Mesenchymal stem cell (in vitro differentiated cells and primary cell): Measurements from ENCODE around the gene PERCC1.

Experiments used
- DNase-seq: peaks from one replicate; pipeline ENCODE4 v3.0.0-alpha.2; 2013
- H2AFZ ChIP-seq: one replicate; pipeline ENCODE4 v1.6.1; 2013; ENCODE audit warnings: low read depth, mild to moderate bottlenecking, control low read depth, inconsistent platforms, low read length, moderate library complexity
- H2AK5ac ChIP-seq: 2 replicates; pipeline ENCODE4 v1.6.1; 2013; ENCODE audit warnings: low read length, moderate library complexity, mild to moderate bottlenecking, inconsistent platforms; ENCODE audit not compliant: severe bottlenecking
- H2BK120ac ChIP-seq: one replicate; pipeline ENCODE4 v1.6.1; 2013; ENCODE audit warnings: low read depth, mild to moderate bottlenecking, inconsistent platforms, low read length, moderate library complexity
- H2BK12ac ChIP-seq, 2 experiments: one replicate each; pipeline ENCODE4 v1.6.1; 2013; ENCODE audit warnings: inconsistent platforms in 2 of 2, low read length in 2 of 2, mild to moderate bottlenecking in 2 of 2, moderate library complexity in 2 of 2, control low read depth in 1 of 2
- H2BK15ac ChIP-seq: one replicate; pipeline ENCODE4 v1.6.1; 2013; ENCODE audit warnings: mild to moderate bottlenecking, low read depth, inconsistent platforms; ENCODE audit not compliant: poor library complexity, severe bottlenecking
- H2BK5ac ChIP-seq: 2 replicates; pipeline ENCODE4 v1.6.1; 2013; ENCODE audit warnings: low read depth, mild to moderate bottlenecking, low read length, control low read depth, inconsistent platforms; ENCODE audit not compliant: poor library complexity, severe bottlenecking
- H3K14ac ChIP-seq, 2 experiments: one replicate each; pipeline ENCODE4 v1.6.1; 2013; ENCODE audit warnings: inconsistent platforms in 2 of 2, low read length in 2 of 2, control low read depth in 1 of 2, mild to moderate bottlenecking in 1 of 2, moderate library complexity in 1 of 2
- H3K18ac ChIP-seq, 2 experiments: one replicate each; pipeline ENCODE4 v1.6.1; 2013; ENCODE audit warnings: inconsistent platforms in 2 of 2, low read length in 2 of 2, control low read depth in 1 of 2, low read depth in 1 of 2, mild to moderate bottlenecking in 1 of 2
- H3K23ac ChIP-seq, 2 experiments: one replicate each; pipeline ENCODE4 v1.6.1; 2013; ENCODE audit warnings: inconsistent platforms in 2 of 2, low read length in 2 of 2, mild to moderate bottlenecking in 2 of 2, moderate library complexity in 2 of 2, control low read depth in 1 of 2
- H3K27ac ChIP-seq: 2 replicates; pipeline ENCODE4 v1.5.1; 2013; ENCODE audit warnings: mild to moderate bottlenecking, moderate library complexity, low read length, control low read depth, inconsistent platforms; ENCODE audit not compliant: poor library complexity, severe bottlenecking
- H3K27me3 ChIP-seq, 2 experiments: 2 replicates each; pipeline versions ENCODE4 v1.6.1 to v1.7.0; 2013; ENCODE audit warnings: low read length in 2 of 2, mild to moderate bottlenecking in 2 of 2, moderate library complexity in 2 of 2, control low read depth in 1 of 2, inconsistent platforms in 1 of 2; ENCODE audit not compliant: control insufficient read depth in 1 of 2, insufficient read depth in 1 of 2
- H3K36me3 ChIP-seq, 2 experiments: 2 replicates each; pipeline versions ENCODE4 v1.6.1 to v1.7.0; 2013; ENCODE audit warnings: low read length in 2 of 2, control low read depth in 1 of 2, inconsistent platforms in 1 of 2, low read depth in 1 of 2, mild to moderate bottlenecking in 1 of 2; ENCODE audit not compliant: insufficient read depth in 2 of 2, control insufficient read depth in 1 of 2
- H3K4ac ChIP-seq, 2 experiments: one replicate each; pipeline ENCODE4 v1.6.1; 2013; ENCODE audit warnings: inconsistent platforms in 2 of 2, low read length in 2 of 2, mild to moderate bottlenecking in 2 of 2, moderate library complexity in 2 of 2, control low read depth in 1 of 2, low read depth in 1 of 2
- H3K4me1 ChIP-seq: 2 replicates; pipeline ENCODE4 v1.6.1; 2013; ENCODE audit warnings: low read depth, low read length, control low read depth; ENCODE audit not compliant: control insufficient read depth, insufficient read depth
- H3K4me2 ChIP-seq: 2 replicates; pipeline ENCODE4 v1.6.1; 2013; ENCODE audit warnings: low read length, mild to moderate bottlenecking, inconsistent platforms; ENCODE audit not compliant: poor library complexity, severe bottlenecking
- H3K4me3 ChIP-seq, 2 experiments: 2 replicates each; pipeline versions ENCODE4 v1.5.1 to v1.7.0; 2013; ENCODE audit warnings: low read length in 2 of 2, mild to moderate bottlenecking in 2 of 2, control low read depth in 1 of 2, low read depth in 1 of 2; ENCODE audit not compliant: insufficient read depth in 1 of 2
- H3K79me1 ChIP-seq: replicated peaks from 2 replicates; pipeline ENCODE4 v1.6.1; 2013; ENCODE audit warnings: mild to moderate bottlenecking, control low read depth, low read length, inconsistent platforms; ENCODE audit not compliant: poor library complexity, severe bottlenecking
- H3K9ac ChIP-seq: 2 replicates; pipeline ENCODE4 v1.7.0; 2013; ENCODE audit warnings: mild to moderate bottlenecking, low read length, moderate library complexity
- H3K9me3 ChIP-seq: 2 replicates; pipeline ENCODE4 v1.7.0; 2013; ENCODE audit warnings: mild to moderate bottlenecking, low read length; ENCODE audit not compliant: control insufficient read depth
- H4K8ac ChIP-seq: one replicate; pipeline ENCODE4 v1.6.1; 2013; ENCODE audit warnings: inconsistent platforms, mild to moderate bottlenecking, low read length, moderate library complexity
- H4K91ac ChIP-seq: one replicate; pipeline ENCODE4 v1.6.1; 2013; ENCODE audit warnings: mild to moderate bottlenecking, low read length, inconsistent platforms
- WGBS: methylation state at CpG from one replicate; pipeline ENCODE4 v1.1.7; 2013; ENCODE audit warnings: mixed read lengths; 5-methylcytosine and 5-hydroxymethylcytosine counted together

Gene PERCC1

DNA sequence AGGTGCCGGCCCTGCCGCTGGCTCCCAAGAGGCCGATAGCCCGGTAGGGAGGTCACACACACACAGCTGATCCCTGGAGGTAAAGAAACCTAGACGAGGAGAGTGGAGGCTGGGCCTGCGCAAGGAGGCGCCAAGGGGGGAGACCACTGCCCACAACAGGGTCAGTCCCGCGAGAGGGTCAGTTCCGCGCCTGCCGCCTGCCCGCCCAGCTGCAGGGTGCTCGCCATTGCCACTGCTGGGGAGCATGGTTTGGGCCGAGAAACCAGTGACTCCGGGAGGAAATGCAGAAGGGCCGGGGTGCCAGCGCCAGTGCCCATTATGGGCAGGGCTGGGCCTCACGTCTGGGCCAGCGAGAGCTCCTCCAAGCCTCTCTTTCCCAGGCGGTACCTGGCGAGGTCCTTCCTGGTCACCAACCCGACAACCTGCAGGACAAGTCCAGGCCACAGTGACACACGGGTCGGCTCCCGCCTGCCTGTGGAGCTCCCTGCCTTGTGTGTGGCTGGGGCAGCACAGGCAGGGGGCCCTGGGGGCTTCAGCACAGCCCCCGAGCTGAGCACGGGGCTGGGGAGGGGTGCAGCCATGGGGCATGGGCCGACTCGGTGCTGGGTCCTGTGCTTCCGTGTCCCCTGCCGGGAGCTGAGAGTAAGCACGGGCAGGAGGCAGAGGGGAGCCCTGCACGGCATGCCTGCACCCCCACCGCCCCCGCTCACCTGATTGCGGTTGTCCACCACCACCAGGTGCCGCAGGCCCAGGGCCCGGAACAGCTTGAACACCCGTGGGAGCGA is 15.6 kb downstream of the PERCC1 start:
- no peak overlapping the region for H3K27ac ChIP-seq
- H4K8ac ChIP-seq = no peak overlapping the region
- H2BK5ac ChIP-seq = no peak overlapping the region
- no peak overlapping the region for H2BK15ac ChIP-seq
- H3K4me1 ChIP-seq = no peaks in the 10 kb centered on the region
- no peak overlapping the region for H4K91ac ChIP-seq
- no peak overlapping the region for H2AK5ac ChIP-seq
- peaks cover 43 to 69% of the 10 kb centered on the region in 2 experiments for H3K36me3 ChIP-seq
- H3K23ac ChIP-seq = no peak overlapping the region
- no peak overlapping the region for H3K4me2 ChIP-seq
- no peak for DNase-seq
- no peak overlapping the region for H3K18ac ChIP-seq
- no peak overlapping the region for H3K14ac ChIP-seq
- H2BK120ac ChIP-seq = no peak overlapping the region
- H3K4me3 ChIP-seq = no peak overlapping the region
- no peak overlapping the region for H2AFZ ChIP-seq
- H3K27me3 ChIP-seq = no peaks in the 10 kb centered on the region
- no peak overlapping the region for H3K4ac ChIP-seq
- H2BK12ac ChIP-seq = no peak overlapping the region
- no peak overlapping the region for H3K9ac ChIP-seq
- 94% methylated on average over 41 of the region's 41 CpGs for WGBS
- no peaks in the 10 kb centered on the region for H3K9me3 ChIP-seq
- H3K79me1 ChIP-seq = peaks cover 3% of the 10 kb centered on the region

DNA sequence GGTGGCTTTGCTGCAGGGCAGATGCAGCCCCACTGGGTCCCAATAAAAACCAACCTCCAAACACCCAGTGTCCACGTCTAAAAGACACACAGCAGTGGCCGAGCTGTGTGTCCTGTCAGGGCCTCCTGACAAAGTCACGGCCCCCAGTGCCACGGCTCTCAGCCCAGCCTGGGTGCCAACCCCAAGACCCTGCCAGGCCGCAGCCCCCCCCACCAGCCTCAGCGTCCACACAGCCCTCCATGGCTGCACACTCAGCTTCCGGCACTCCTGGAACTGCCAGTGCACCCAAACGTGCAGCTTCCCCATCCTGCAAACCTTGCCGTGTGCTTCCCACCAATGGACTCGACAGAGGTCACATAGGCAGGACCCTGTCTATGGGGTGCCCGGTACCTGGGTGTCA is 17.1 kb downstream of the PERCC1 start:
- no peak overlapping the region for H3K23ac ChIP-seq
- H2BK12ac ChIP-seq = no peak overlapping the region
- H3K36me3 ChIP-seq = peaks cover 57 to 83% of the 10 kb centered on the region in 2 experiments
- H3K79me1 ChIP-seq = peaks cover 3% of the 10 kb centered on the region
- H3K14ac ChIP-seq = no peak overlapping the region
- no peak overlapping the region for H3K4me3 ChIP-seq
- no peak overlapping the region for H3K4ac ChIP-seq
- no peak overlapping the region for H2BK5ac ChIP-seq
- H3K27ac ChIP-seq = no peak overlapping the region
- peaks cover 2% of the 10 kb centered on the region for H3K4me1 ChIP-seq
- no peaks in the 10 kb centered on the region for H3K27me3 ChIP-seq
- H3K9me3 ChIP-seq = no peaks in the 10 kb centered on the region
- no peak overlapping the region for H2BK120ac ChIP-seq
- H3K4me2 ChIP-seq = no peak overlapping the region
- no peak overlapping the region for H3K9ac ChIP-seq
- H2AK5ac ChIP-seq = no peak overlapping the region
- H3K18ac ChIP-seq = no peak overlapping the region
- H4K8ac ChIP-seq = no peak overlapping the region
- no peak for DNase-seq
- no peak overlapping the region for H2AFZ ChIP-seq
- H4K91ac ChIP-seq = no peak overlapping the region
- 95% methylated on average over 11 of the region's 11 CpGs for WGBS
- H2BK15ac ChIP-seq = no peak overlapping the region

GRCh38 chr16:1448536-1449116 is 17.7 kb downstream of the PERCC1 start:
- Histone ChIP-seq H3K9me3 (no peaks in the 10 kb centered on the region), H2BK15ac (no peak overlapping the region)

DNA sequence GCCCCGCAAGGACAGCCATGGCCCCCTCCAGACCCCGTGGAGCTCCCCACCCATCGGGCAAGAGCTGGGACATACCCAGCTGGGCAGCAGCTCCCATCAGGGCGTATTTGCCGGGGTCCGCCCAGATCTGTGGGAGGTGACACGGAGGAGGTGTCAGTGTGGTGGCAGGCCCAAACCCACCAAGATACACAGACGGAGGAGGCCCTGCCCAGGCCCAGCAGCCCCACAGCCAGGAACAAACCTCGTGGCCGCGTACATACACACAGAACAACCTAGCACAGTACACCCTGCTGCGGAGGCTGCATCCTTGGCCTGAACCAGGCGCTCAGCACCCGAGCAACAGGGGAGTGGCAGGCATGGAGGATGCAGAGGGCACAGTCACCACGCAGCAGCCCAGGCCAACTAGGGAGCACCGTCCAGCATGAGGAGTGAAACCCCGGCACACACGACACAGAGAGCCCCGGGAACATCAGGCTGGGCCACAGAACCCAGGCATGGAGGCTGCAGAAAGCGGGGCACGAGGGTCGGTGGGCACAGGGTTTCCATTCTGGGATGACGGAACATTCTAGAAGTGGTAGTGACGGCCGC is 18.4 kb downstream of the PERCC1 start:
- Histone ChIP-seq H3K4me2 (no peak overlapping the region), H2BK15ac (no peak overlapping the region), H3K36me3 (peaks cover 69 to 95% of the 10 kb centered on the region in 2 experiments), H3K27ac (no peak overlapping the region), H2BK5ac (no peak overlapping the region), H3K14ac (no peak overlapping the region), H3K9me3 (no peaks in the 10 kb centered on the region), H2BK120ac (no peak overlapping the region), H3K4ac (no peak overlapping the region), H3K23ac (no peak overlapping the region), H3K27me3 (no peaks in the 10 kb centered on the region), H3K79me1 (peaks cover 4% of the 10 kb centered on the region), H2BK12ac (no peak overlapping the region), H3K9ac (no peak overlapping the region), H2AFZ (no peak overlapping the region), H4K91ac (no peak overlapping the region), H3K4me3 (no peak overlapping the region), H3K4me1 (peaks cover 2% of the 10 kb centered on the region), H4K8ac (no peak overlapping the region), H3K18ac (no peak overlapping the region), H2AK5ac (no peak overlapping the region)
- no peak for DNase-seq
- WGBS = 96% methylated on average over 25 of the region's 25 CpGs

More at GRCh38 chr16:1448536-1449116, 17.7 kb downstream of the PERCC1 start:
- Histone ChIP-seq H3K4me2 (no peak overlapping the region), H2AK5ac (no peak overlapping the region), H3K14ac (no peak overlapping the region), H2AFZ (no peak overlapping the region), H3K79me1 (peaks cover 3% of the 10 kb centered on the region), H3K23ac (no peak overlapping the region), H2BK12ac (no peak overlapping the region), H2BK120ac (no peak overlapping the region), H4K91ac (no peak overlapping the region), H3K4me3 (no peak overlapping the region), H3K36me3 (peaks cover 63 to 89% of the 10 kb centered on the region in 2 experiments), H3K4ac (no peak overlapping the region), H3K18ac (no peak overlapping the region), H3K4me1 (peaks cover 2% of the 10 kb centered on the region), H2BK5ac (no peak overlapping the region), H3K27ac (no peak overlapping the region), H3K27me3 (no peaks in the 10 kb centered on the region), H4K8ac (no peak overlapping the region), H3K9ac (no peak overlapping the region)
- no peak for DNase-seq
- WGBS = 95% methylated on average over 30 of the region's 30 CpGs
